GM23338 (cell line): Measurements from ENCODE around the gene HYKK. TPM values are rescaled to one million over a fixed set of nuclear protein-coding genes. Genes with fewer than 3 reads are reported as not detected.

ENCODE experiments used
- ATAC-seq: fragments of 200-7000 bp; cut with Tn5 transposase; 3 replicates; pipeline ENCODE4 v1.9.1; 2020
- DNase-seq: peaks from one replicate; pipeline ENCODE4 v3.0.0-alpha.2; 2015; ENCODE audit warnings: low spot score
- H2AFZ ChIP-seq: fragments of 200-600 bp; sonication (generic); 2 replicates; pipeline ENCODE4 v1.8.0; 2016; ENCODE audit warnings: antibody characterized with exemption, mild to moderate bottlenecking, moderate library complexity
- H3F3A ChIP-seq: fragments of 200-600 bp; sonication (generic); replicated peaks from 2 replicates; pipeline ENCODE4 v1.8.0; 2017; ENCODE audit warnings: antibody characterized with exemption, mixed run types, low read depth
- H3K27ac ChIP-seq: fragments of 200-600 bp; sonication (generic); 2 replicates; pipeline ENCODE4 v1.6.1; 2016; ENCODE audit warnings: low read depth
- H3K27me3 ChIP-seq: fragments of 200-600 bp; sonication (generic); 2 replicates; pipeline ENCODE4 v1.8.0; 2016; ENCODE audit warnings: mild to moderate bottlenecking, mixed run types, moderate library complexity; ENCODE audit not compliant: insufficient read depth
- H3K36me3 ChIP-seq: fragments of 200-600 bp; sonication (generic); 2 replicates; pipeline ENCODE4 v1.8.0; 2016; ENCODE audit warnings: mild to moderate bottlenecking; ENCODE audit not compliant: insufficient read depth
- H3K4me1 ChIP-seq: fragments of 200-600 bp; sonication (generic); 2 replicates; pipeline ENCODE4 v1.8.0; 2016; ENCODE audit warnings: mild to moderate bottlenecking, moderate library complexity; ENCODE audit not compliant: insufficient read depth
- H3K4me2 ChIP-seq: fragments of 200-600 bp; sonication (generic); 2 replicates; pipeline ENCODE4 v1.7.1; 2017; ENCODE audit warnings: mixed run types
- H3K4me3 ChIP-seq: fragments of 200-600 bp; sonication (generic); 2 replicates; pipeline ENCODE4 v1.6.1; 2016; ENCODE audit warnings: mixed run types
- H3K79me2 ChIP-seq: fragments of 200-600 bp; sonication (generic); replicated peaks from 2 replicates; pipeline ENCODE4 v1.8.0; 2017; ENCODE audit warnings: mild to moderate bottlenecking; ENCODE audit not compliant: insufficient read depth
- H3K9me2 ChIP-seq: fragments of 200-600 bp; sonication (generic); 2 replicates; pipeline ENCODE4 v1.8.0; 2017; ENCODE audit not compliant: insufficient read depth
- H4K20me1 ChIP-seq: fragments of 200-600 bp; sonication (generic); replicated peaks from 2 replicates; pipeline ENCODE4 v1.8.0; 2017; ENCODE audit warnings: mild to moderate bottlenecking; ENCODE audit not compliant: insufficient read depth
- H3K27ac Mint-ChIP-seq: 2 replicates; pipeline ENCODE4 v1.8.0; 2020; ENCODE audit warnings: inconsistent platforms, mild to moderate bottlenecking, moderate library complexity, mixed read lengths
- H3K27me3 Mint-ChIP-seq: 3 replicates; pipeline ENCODE4 v1.8.0; 2022; ENCODE audit warnings: low read depth, mild to moderate bottlenecking, moderate library complexity, mixed read lengths, inconsistent platforms; ENCODE audit not compliant: insufficient read depth, poor library complexity
- H3K36me3 Mint-ChIP-seq: 3 replicates; pipeline ENCODE4 v1.8.0; 2021; ENCODE audit warnings: low read depth, mild to moderate bottlenecking, inconsistent platforms, moderate library complexity, mixed read lengths
- H3K4me1 Mint-ChIP-seq: 3 replicates; pipeline ENCODE4 v1.8.0; 2020; ENCODE audit warnings: mild to moderate bottlenecking, inconsistent platforms, mixed read lengths
- H3K4me3 Mint-ChIP-seq: 3 replicates; pipeline ENCODE4 v1.8.0; 2021; ENCODE audit warnings: moderate library complexity, mild to moderate bottlenecking, inconsistent platforms, mixed read lengths
- H3K9me3 Mint-ChIP-seq: 3 replicates; pipeline ENCODE4 v1.8.0; 2020; ENCODE audit warnings: moderate library complexity, mild to moderate bottlenecking, inconsistent platforms, mixed read lengths
- CREB1 ChIP-seq: fragments of 250-450 bp; sonication (Bioruptor Pico); IDR thresholded peaks from 2 replicates; pipeline ENCODE4 v1.5.0; 2020; ENCODE audit warnings: low read depth, mild to moderate bottlenecking, moderate library complexity
- CTCF ChIP-seq, 2 experiments: fragments of 200-600 bp in 1 of 2; sonication (generic) in 1 of 2; conservative IDR thresholded peaks; 2 replicates each; pipeline versions ENCODE4 v1.5.1 to v1.6.1; 2016 to 2017; ENCODE audit warnings: antibody characterized with exemption in 2 of 2, low read depth in 2 of 2, mild to moderate bottlenecking in 2 of 2, moderate library complexity in 1 of 2
- ETS1 ChIP-seq: IDR thresholded peaks from 2 replicates; pipeline ENCODE4 v1.6.1; 2016; ENCODE audit warnings: antibody characterized with exemption
- EZH2 ChIP-seq: fragments of 200-600 bp; sonication (generic); IDR thresholded peaks from one replicate; pipeline ENCODE4 v1.8.0; 2017; ENCODE audit warnings: antibody characterized with exemption, mild to moderate bottlenecking, low read depth; ENCODE audit not compliant: unreplicated experiment
- EZH2phosphoT487 ChIP-seq: fragments of 200-600 bp; sonication (generic); IDR thresholded peaks from one replicate; pipeline ENCODE4 v1.8.1; 2018; ENCODE audit warnings: antibody characterized with exemption; ENCODE audit not compliant: unreplicated experiment
- JUNB ChIP-seq: IDR thresholded peaks from one replicate; pipeline ENCODE4 v1.6.1; 2016; ENCODE audit warnings: antibody characterized with exemption; ENCODE audit not compliant: unreplicated experiment
- NANOG ChIP-seq: IDR thresholded peaks from 2 replicates; pipeline ENCODE4 v1.6.1; 2016; ENCODE audit warnings: antibody characterized with exemption, borderline replicate concordance
- POLR2AphosphoS5 ChIP-seq: IDR thresholded peaks from 2 replicates; pipeline ENCODE4 v1.6.1; 2016; ENCODE audit warnings: antibody characterized with exemption, low read depth
- REST ChIP-seq: IDR thresholded peaks from one replicate; pipeline ENCODE4 v1.6.1; 2018; ENCODE audit warnings: antibody characterized with exemption; ENCODE audit not compliant: unreplicated experiment
- STAT1 ChIP-seq: IDR thresholded peaks from one replicate; pipeline ENCODE4 v1.6.1; 2016; ENCODE audit warnings: antibody characterized with exemption; ENCODE audit not compliant: unreplicated experiment
- ZNF114 ChIP-seq: fragments of 250-450 bp; sonication (Bioruptor Pico); IDR thresholded peaks from 2 replicates; pipeline ENCODE4 v1.5.0; 2020; ENCODE audit warnings: mild to moderate bottlenecking, moderate library complexity
- ZNF331 ChIP-seq: fragments of 250-450 bp; sonication (Bioruptor Pico); IDR thresholded peaks from 2 replicates; pipeline ENCODE4 v1.5.0; 2020; ENCODE audit warnings: low read depth, mild to moderate bottlenecking, moderate library complexity
- ZNF462 ChIP-seq: fragments of 250-450 bp; sonication (Bioruptor Pico); IDR thresholded peaks from 2 replicates; pipeline ENCODE4 v1.5.0; 2020; ENCODE audit warnings: mild to moderate bottlenecking, moderate library complexity
- polyA plus RNA-seq: library from polyadenylated mRNA; unstranded; fragments of >200 nt; fragmentation: Nextera tagmentation; extraction: Ambion mirVana; gene quantifications from 2 replicates; pipeline ENCODE4 v1.2.1, GENCODE V29; 2016
- total RNA-seq: library from RNA; depleted of rRNA; stranded (reverse); fragments of >200 nt; shearing (Covaris generic); gene quantifications from 2 replicates; pipeline ENCODE4 v1.2.3, GENCODE V29; 2014

The HYKK gene
- total and polyA plus RNA-seq, 2 experiments from 2014 or later, result 2.9 to 5.5 TPM

GRCh38 chr15:78573416-78573815 is 66.0 kb downstream of the HYKK start (continued):
- TF ChIP-seq ZNF462 (CRISPR knock-in tag) (no peak), EZH2phosphoT487 (no peak), POLR2AphosphoS5 (no peak), CREB1 (no peak), CTCF (conservative IDR thresholded peaks at IDR 0.05; ENCODE audit: low read depth in 2 of 2) (no peak)

GRCh38 chr15:78574944-78575343 is 67.6 kb downstream of the HYKK start:
- no peak for DNase-seq
- Mint-ChIP-seq H3K9me3 (no peaks in the 10 kb centered on the region), H3K27ac (no peak overlapping the region), H3K4me3 (no peak overlapping the region), H3K36me3 (peaks cover 3% of the 10 kb centered on the region; the same call in 1 of the 3 replicates), H3K27me3 (peaks cover 2% of the 10 kb centered on the region), H3K4me1 (peaks cover 3% of the 10 kb centered on the region; the same call in 2 of the 3 replicates)
- H3K79me2 ChIP-seq, result peaks cover 94% of the 10 kb centered on the region
- H4K20me1 ChIP-seq, result peaks cover 18% of the 10 kb centered on the region
- H3K9me2 ChIP-seq, result no peaks in the 10 kb centered on the region
- H3K4me3 ChIP-seq, result no peak overlapping the region
- no peaks in the 10 kb centered on the region for H3K36me3 ChIP-seq
- no peaks in the 10 kb centered on the region for H3F3A ChIP-seq
- H3K4me1 ChIP-seq, result 0 out of 2 replicates have a peak, but pooled peaks cover 3% of the 10 kb centered on the region
- TF ChIP-seq JUNB, result no peak
- TF ChIP-seq STAT1, result no peak
- no peak for TF ChIP-seq ZNF114 (CRISPR knock-in tag)
- TF ChIP-seq EZH2phosphoT487, result no peak
- no peak for TF ChIP-seq POLR2AphosphoS5
- TF ChIP-seq NANOG, result no peak
- no peak for TF ChIP-seq REST
- no peak for TF ChIP-seq CREB1
- TF ChIP-seq ETS1, result no peak
- TF ChIP-seq EZH2, result no peak
- TF ChIP-seq ZNF331 (CRISPR knock-in tag), result no peak
- no peak overlapping the region for H3K4me2 ChIP-seq
- no peak overlapping the region for H3K27ac ChIP-seq
- no peak overlapping the region for H2AFZ ChIP-seq
- no peaks in the 10 kb centered on the region for H3K27me3 ChIP-seq
- no peak for ATAC-seq
